ENCODE results near the gene STOM.
"Not testable (repeated sequence)": the region's sequence is repeated elsewhere in the genome, so short reads cannot be mapped to it uniquely, and the experiment has no call there.

STOM gene

DNA sequence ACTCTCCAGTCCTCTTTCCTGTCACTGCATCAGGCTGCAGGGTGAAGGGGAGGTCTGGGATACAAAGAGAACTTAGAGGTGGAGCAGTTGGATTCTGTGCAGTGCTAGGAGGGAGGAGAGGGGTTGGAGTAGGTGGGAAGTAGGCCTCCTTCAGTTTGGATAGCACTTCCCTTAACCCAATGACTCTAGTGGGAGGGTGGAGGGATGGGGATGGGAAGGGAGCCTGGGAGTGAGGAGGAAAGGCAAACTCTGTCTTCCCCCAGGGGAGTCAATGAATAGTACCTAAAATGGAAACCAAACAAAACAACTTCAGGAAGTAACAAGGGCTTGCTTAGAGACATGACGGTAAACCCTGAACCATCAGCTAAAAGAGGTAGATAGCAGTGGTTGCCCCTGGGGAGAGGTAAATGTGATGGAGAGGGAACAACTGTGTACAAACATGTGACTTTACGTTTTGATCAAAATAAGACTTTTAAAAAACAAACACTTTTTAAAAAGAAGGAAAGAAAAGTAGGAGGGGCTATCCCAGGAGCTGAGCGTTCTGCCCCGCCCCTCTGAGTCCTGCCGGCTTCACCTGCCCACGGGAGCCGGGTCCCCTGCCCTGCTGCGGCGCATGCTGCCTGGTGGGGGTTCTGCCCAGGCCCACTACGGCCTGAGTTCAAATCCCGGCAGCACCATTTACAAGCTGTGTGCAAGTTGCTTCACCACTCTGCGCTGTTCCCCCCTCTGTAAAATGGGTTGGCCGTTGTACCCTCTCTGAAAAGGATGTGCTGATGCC lies 71.2 kb downstream of the STOM start:
- no peak for DNase-seq

DNA sequence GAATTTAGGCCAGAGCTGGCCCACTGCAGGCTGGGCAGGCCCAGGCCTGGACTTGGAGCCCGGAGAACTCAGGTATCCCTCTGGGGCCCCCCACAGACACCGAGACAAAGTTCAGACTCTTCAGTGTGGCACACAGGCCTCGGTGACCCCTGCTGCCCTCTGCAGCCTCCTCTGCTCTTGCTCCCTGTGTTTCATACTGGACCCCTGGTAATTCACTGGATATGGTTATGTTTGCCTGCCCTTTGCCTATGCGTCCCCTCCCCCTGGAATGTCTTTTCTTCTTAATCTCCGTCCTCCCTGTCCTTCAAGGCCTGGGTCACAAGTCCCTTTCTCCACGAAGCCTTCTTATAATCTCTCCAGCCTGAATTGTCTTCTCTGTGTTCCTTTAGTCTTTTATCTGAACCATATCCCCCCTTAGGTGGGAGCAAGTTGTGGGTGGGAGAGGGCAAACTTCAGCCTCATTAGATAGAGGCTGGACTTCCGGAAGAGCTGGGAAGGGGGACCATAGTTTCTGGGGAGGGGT lies 72.0 kb downstream of the STOM start:
- DNase-seq = no peak

- no peak for DNase-seq
These were observed 72.7 kb downstream of the STOM start for GRCh38 chr9:121297389-121297788.

- DNase-seq = no peak
These were observed 73.6 kb downstream of the STOM start for GRCh38 chr9:121296213-121297127.

DNA sequence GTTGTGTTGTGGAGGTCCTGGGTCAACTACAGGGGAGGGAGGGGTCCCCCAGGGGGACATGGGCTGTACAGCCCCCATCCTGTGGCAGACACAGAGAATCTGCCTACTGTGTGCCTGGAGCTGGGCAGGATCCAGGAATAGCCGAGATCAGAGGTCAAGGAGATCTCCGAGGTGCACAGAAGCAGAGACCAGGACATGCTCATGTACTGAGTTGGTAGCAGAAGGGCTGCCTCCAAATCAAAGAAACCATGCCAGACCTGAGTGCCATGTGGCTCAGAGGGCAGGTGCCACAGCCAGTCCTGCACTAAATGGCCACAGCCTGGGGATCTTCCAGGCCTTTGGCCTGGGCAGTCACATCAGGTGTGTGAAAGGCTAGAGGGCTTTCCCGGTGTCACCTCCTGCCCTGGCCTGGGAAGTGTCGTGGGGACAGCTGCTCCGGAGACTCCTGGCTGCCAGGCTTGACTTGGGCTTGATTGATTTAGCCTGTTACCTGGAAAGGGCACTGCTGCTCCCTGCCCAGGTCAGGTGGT lies 74.3 kb downstream of the STOM start:
- no peak for DNase-seq

DNA sequence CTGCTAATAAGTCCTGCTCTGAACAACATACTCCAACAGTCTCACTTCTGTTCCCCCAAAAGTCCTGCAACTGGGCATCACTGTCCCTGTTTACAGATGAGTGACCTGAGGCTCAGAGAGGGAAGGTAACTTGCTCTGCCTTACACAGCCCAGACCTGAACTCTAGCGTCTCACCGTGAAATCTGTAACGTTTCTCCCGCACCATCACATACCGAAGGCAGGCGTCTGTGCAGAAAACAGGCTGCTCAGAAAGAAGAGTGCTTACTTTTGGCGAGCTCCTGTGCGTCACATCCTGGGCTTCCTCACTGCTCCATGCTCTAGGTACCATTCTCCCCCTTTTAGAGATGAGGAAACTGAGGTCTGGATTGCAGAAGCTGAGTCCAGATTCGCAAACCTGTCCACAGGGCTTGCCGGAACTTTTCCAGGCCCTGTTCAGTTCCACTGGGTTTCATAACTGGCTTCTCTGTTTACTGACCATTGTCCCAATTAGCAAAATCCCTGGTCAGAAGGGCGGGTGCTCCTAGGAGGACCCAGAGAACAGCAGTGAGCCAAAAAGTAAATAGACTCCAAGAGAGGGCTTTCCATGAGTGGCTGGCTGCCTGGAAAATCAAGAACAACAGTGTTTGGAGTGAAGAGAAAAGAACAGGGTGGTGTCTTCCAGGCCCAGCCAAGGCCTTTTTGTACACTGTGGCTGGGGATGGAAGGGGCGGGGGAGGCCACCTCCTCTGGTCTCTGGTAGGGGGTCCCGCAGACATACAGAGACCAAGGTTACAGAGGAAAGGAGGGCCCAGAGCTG lies 75.0 kb downstream of the STOM start:
- no peak for DNase-seq

DNA sequence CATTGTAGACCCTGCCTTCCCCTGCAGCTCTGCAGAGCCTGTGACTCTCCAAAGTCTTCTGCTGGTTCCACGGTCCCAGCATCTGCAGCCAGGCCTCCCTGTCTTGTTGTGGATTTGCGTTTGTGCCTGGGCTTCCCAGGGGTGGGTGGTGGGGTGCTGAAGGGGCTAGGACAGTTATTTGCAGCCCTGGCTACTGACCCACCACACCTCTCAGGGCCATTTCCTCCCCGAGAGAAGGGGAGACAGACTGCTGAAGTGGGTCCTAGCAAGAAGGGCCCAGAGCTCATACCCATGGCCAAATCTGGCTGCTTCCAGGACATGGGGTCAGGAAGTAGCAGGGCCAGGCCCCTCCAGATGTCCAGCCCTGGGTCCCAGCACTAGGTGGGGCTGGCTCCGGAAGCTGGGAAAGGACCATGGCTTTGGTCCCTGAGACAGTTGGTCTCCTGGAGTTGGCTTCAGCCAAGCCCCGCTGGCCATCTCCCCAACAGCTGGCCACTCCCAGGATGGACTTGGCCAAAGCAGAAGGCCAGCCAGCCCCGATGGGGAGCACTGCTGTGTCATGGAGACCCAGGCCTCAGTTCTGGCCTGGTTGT lies 75.8 kb downstream of the STOM start:
- no peak for DNase-seq

- DNase-seq = no peak
These were observed 77.2 kb downstream of the STOM start for GRCh38 chr9:121292801-121293241.

- no peak for DNase-seq
These were observed 78.0 kb downstream of the STOM start for GRCh38 chr9:121292051-121292450.

DNA sequence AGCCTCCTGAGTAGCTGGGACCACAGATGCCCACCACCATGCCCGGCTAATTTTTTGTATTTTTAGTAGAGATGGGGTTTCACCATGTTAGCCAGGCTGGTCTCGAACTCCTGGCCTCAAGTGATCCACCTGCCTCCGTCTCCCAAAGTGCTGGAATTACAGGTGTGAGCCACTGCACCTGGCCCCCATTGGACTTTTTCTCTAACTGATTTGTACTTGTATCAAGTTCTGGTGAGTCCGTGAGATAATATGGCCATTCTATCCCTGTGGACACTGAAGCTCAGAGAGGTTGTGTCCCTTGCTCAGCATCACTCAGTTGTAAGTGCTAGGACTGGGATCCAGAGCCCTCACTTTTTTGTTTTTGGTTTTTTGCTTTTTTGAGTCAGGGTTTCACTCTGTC lies 78.5 kb downstream of the STOM start:
- not testable (repeated sequence) for DNase-seq

DNA sequence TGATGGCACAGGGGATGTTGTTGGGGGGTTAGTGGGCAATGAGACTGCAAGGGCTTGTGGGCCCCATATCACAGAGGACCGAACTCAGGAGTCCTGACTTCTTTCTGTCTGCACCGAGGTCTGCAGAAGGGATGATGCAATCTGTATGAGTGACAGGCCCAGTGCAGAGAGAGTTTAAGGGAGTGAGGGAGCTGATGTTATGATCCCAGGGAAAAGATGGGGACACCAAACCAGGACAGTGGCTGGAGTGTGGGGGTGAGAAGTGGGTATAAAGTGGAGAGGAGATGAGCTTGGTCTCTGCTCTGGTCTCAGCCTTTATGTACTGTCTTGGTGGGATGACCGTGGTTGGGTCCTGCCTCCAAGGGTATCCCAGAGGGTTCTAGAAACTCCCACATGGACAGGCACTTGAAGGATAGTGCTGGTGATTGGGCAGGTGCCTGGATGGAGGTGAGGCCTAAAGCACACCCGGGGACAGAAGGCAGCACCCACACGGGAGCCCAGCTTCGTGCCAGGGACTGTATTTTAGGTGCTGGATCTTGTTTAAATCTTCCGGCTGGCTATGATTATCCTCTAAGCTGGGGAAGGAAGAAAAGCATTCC lies 80.2 kb downstream of the STOM start:
- no peak for DNase-seq

GRCh38 chr9:121289026-121289771 lies 80.9 kb downstream of the STOM start:
- DNase-seq = no peak
